Ascending aorta (tissue), 2 donors: ENCODE measurements around the gene DDX21. TPM values are rescaled to one million over a fixed set of nuclear protein-coding genes. Genes with fewer than 3 reads are reported as not detected.
A peak's percentile ranks its signal among the peaks of the same experiment; 100 is the strongest.

Experiments used
- DNase-seq, 2 donors: peaks; one replicate each; pipeline ENCODE4 v3.0.0-alpha.2; 2019; ENCODE audit warnings: low spot score in 2 of 2
- H3K27ac ChIP-seq, 2 donors: fragments of 200-600 bp; sonication (generic); one replicate each; pipeline ENCODE4 v1.5.1; 2016 to 2017; ENCODE audit warnings: mild to moderate bottlenecking in 1 of 2
- H3K27me3 ChIP-seq: fragments of 200-600 bp; sonication (generic); one replicate; pipeline ENCODE4 v1.5.1; 2017
- H3K36me3 ChIP-seq, 2 donors: fragments of 200-600 bp; sonication (generic); one replicate each; pipeline ENCODE4 v1.5.1; 2016
- H3K4me1 ChIP-seq, 2 donors: fragments of 200-600 bp; sonication (generic); one replicate each; pipeline ENCODE4 v1.5.1; 2016 to 2017; ENCODE audit warnings: mild to moderate bottlenecking in 1 of 2
- H3K4me3 ChIP-seq, 2 donors: fragments of 200-600 bp; sonication (generic); one replicate each; pipeline ENCODE4 v1.5.1; 2016 to 2017; ENCODE audit warnings: mild to moderate bottlenecking in 1 of 2
- H3K9me3 ChIP-seq, 2 donors: fragments of 200-600 bp; sonication (generic); one replicate each; pipeline ENCODE4 v1.5.1; 2016
- CTCF ChIP-seq, 3 experiments: fragments of 200-600 bp in 2 of 3; fragments of 450-650 bp in 1 of 3; sonication (generic) in 2 of 3; IDR thresholded peaks; one replicate each; pipeline ENCODE4 v1.5.1; 2016 to 2019; ENCODE audit warnings: antibody characterized with exemption in 3 of 3, mild to moderate bottlenecking in 1 of 3, moderate library complexity in 1 of 3
- intact Hi-C: fragments of 100-400 bp; cut with DNase I; formaldehyde crosslinking; loops from one replicate; pipeline ENCODE4 v1.15.1; 2023
- total RNA-seq: library from RNA; depleted of rRNA; stranded (reverse); fragments of >200 nt; gene quantifications from one replicate; pipeline ENCODE4 v1.1.0, GENCODE V29; 2016

Gene DDX21
- total RNA-seq, 1 donor from 2014 or later, result 26.5 TPM

- Histone ChIP-seq H3K9me3 (no peaks in the 10 kb centered on the region), H3K4me3 (no peak overlapping the region), H3K27ac (no peak overlapping the region), H3K27me3 (no peaks in the 10 kb centered on the region), H3K4me1 (no peaks in the 10 kb centered on the region), H3K36me3 (no peaks in the 10 kb centered on the region)
- TF ChIP-seq CTCF (IDR thresholded peaks at IDR 0.05), result no peak
- DNase-seq, result peak in 1 of 2 donors; percentile 19
- intact Hi-C loops, result no loop called here
Measured at GRCh38 chr10:69025370-69025896, 69.5 kb downstream of the DDX21 start.

GRCh38 chr10:69033256-69033655, 77.3 kb downstream of the DDX21 start:
- H3K36me3 ChIP-seq, result no peaks in the 10 kb centered on the region
- intact Hi-C loops, result no loop called here
- no peaks in the 10 kb centered on the region for H3K4me1 ChIP-seq
- TF ChIP-seq CTCF (IDR thresholded peaks at IDR 0.05), result no peak
- H3K27me3 ChIP-seq, result no peaks in the 10 kb centered on the region
- H3K4me3 ChIP-seq, result no peak overlapping the region
- H3K9me3 ChIP-seq, result no peaks in the 10 kb centered on the region
- DNase-seq, result no peak
- H3K27ac ChIP-seq, result no peak overlapping the region

Other genes starting within 250 kb of the DDX21 start
- gene CCAR1, start 234.9 kb upstream of the DDX21 start, total RNA-seq, result 9.5 TPM
- gene STOX1, start 128.6 kb upstream of the DDX21 start, total RNA-seq, result 0.11 TPM
- 40.7 TPM for gene DDX50, start 54.9 kb upstream of the DDX21 start, total RNA-seq
- gene KIFBP, start 32.6 kb downstream of the DDX21 start, total RNA-seq, result 25.3 TPM
- gene SRGN, start 131.9 kb downstream of the DDX21 start, total RNA-seq, result 155 TPM
- 26.0 TPM for gene VPS26A, start 168.0 kb downstream of the DDX21 start, total RNA-seq
- gene SUPV3L1, start 224.1 kb downstream of the DDX21 start, total RNA-seq, result 4.6 TPM